IMR-90 (cell line): ENCODE measurements around the gene SMIM22. TPM values are rescaled to one million over a fixed set of nuclear protein-coding genes. Genes with fewer than 3 reads are reported as not detected.

Experiments
- ATAC-seq: fragments of 200-7000 bp; cut with Tn5 transposase; 2 replicates; pipeline ENCODE4 v1.9.1; 2020; ENCODE audit warnings: low read depth, mild to moderate bottlenecking, moderate library complexity
- BruUV-seq: library from RNA; stranded (reverse); fragments of 400-500 nt; replicated peaks from 2 replicates; lab custom pipeline; 2021; lab: Mats Ljungman, UMichigan
- CTCF ChIA-PET: fragments of 300-600 bp; formaldehyde crosslinking; extraction: SDS; loops from one replicate; lab custom pipeline; 2021; ENCODE audit warnings: antibody characterized with exemption; lab: Yijun Ruan, JAX
- POLR2A ChIA-PET: fragments of 300-600 bp; sonication (Branson Sonifier 250); formaldehyde crosslinking; loops from one replicate; lab custom pipeline; 2022; ENCODE audit warnings: antibody characterized with exemption; ENCODE audit not compliant: unreplicated experiment; lab: Charles Lee
- DNase-seq: peaks from one replicate; pipeline ENCODE4 v3.0.0; 2013
- H2AFZ ChIP-seq: replicated peaks from 2 replicates; pipeline ENCODE3; 2013; ENCODE audit warnings: low read length, mild to moderate bottlenecking; ENCODE audit not compliant: poor library complexity
- H2AK5ac ChIP-seq: 2 replicates; pipeline ENCODE4 v1.6.1; 2013; ENCODE audit warnings: low read depth, low read length, inconsistent platforms
- H2AK9ac ChIP-seq: replicated peaks from 2 replicates; pipeline ENCODE3; 2013; ENCODE audit warnings: mild to moderate bottlenecking, low read depth, low read length, moderate library complexity; ENCODE audit not compliant: poor library complexity
- H2BK120ac ChIP-seq: 2 replicates; pipeline ENCODE4 v1.6.1; 2013; ENCODE audit warnings: low read depth, low read length, inconsistent platforms
- H2BK15ac ChIP-seq: 3 replicates; pipeline ENCODE4 v1.6.1; 2013; ENCODE audit warnings: low read depth, low read length, inconsistent platforms
- H2BK20ac ChIP-seq: 2 replicates; pipeline ENCODE4 v1.6.1; 2013; ENCODE audit warnings: low read depth, mild to moderate bottlenecking, inconsistent platforms, low read length, moderate library complexity
- H2BK5ac ChIP-seq: 2 replicates; pipeline ENCODE4 v1.6.1; 2013; ENCODE audit warnings: mild to moderate bottlenecking, low read depth, low read length, inconsistent platforms; ENCODE audit not compliant: poor library complexity, severe bottlenecking
- H3K14ac ChIP-seq: replicated peaks from 2 replicates; pipeline ENCODE4 v1.6.1; 2013; ENCODE audit warnings: low read depth, low read length, inconsistent platforms
- H3K18ac ChIP-seq: 2 replicates; pipeline ENCODE4 v1.6.1; 2013; ENCODE audit warnings: low read depth, low read length, control low read depth
- H3K23ac ChIP-seq: 2 replicates; pipeline ENCODE4 v1.6.1; 2013; ENCODE audit warnings: low read depth, low read length, inconsistent platforms
- H3K27ac ChIP-seq: 2 replicates; pipeline ENCODE4 v1.5.1; 2013; ENCODE audit warnings: mild to moderate bottlenecking, control low read depth, low read length; ENCODE audit not compliant: insufficient read depth
- H3K27me3 ChIP-seq: 2 replicates; pipeline ENCODE4 v1.6.1; 2013; ENCODE audit warnings: low read length; ENCODE audit not compliant: control insufficient read depth, insufficient read depth
- H3K36me3 ChIP-seq: 2 replicates; pipeline ENCODE4 v1.6.1; 2013; ENCODE audit warnings: low read length, mixed read lengths; ENCODE audit not compliant: control insufficient read depth, insufficient read depth
- H3K4ac ChIP-seq: 2 replicates; pipeline ENCODE4 v1.6.1; 2013; ENCODE audit warnings: low read depth, low read length, inconsistent platforms
- H3K4me1 ChIP-seq: 2 replicates; pipeline ENCODE4 v1.6.1; 2013; ENCODE audit warnings: low read length, mixed read lengths; ENCODE audit not compliant: control insufficient read depth, insufficient read depth
- H3K4me2 ChIP-seq: 2 replicates; pipeline ENCODE4 v1.6.1; 2013; ENCODE audit warnings: low read depth, mild to moderate bottlenecking, control low read depth, low read length, moderate library complexity
- H3K4me3 ChIP-seq: 2 replicates; pipeline ENCODE4 v1.5.1; 2013; ENCODE audit warnings: low read depth, mild to moderate bottlenecking, control low read depth, low read length, moderate library complexity; ENCODE audit not compliant: insufficient read depth
- H3K56ac ChIP-seq: 2 replicates; pipeline ENCODE4 v1.6.1; 2013; ENCODE audit warnings: low read length, inconsistent platforms; ENCODE audit not compliant: insufficient read depth; ENCODE audit errors: extremely low read depth
- H3K79me1 ChIP-seq, 2 experiments: 2 replicates each; pipeline ENCODE4 v1.6.1; 2013; ENCODE audit warnings: low read length in 2 of 2, inconsistent platforms in 1 of 2, low read depth in 1 of 2
- H3K9ac ChIP-seq: 2 replicates; pipeline ENCODE4 v1.6.1; 2013; ENCODE audit warnings: low read depth, low read length, control low read depth
- H3K9me1 ChIP-seq: 2 replicates; pipeline ENCODE4 v1.6.1; 2013; ENCODE audit warnings: low read length, inconsistent platforms; ENCODE audit not compliant: insufficient read depth
- H3K9me3 ChIP-seq: 2 replicates; pipeline ENCODE4 v1.6.1; 2013; ENCODE audit warnings: low read length; ENCODE audit not compliant: control insufficient read depth, insufficient read depth
- H4K20me1 ChIP-seq: 2 replicates; pipeline ENCODE4 v1.6.1; 2013; ENCODE audit warnings: low read length, inconsistent platforms; ENCODE audit not compliant: insufficient read depth
- H4K5ac ChIP-seq: 2 replicates; pipeline ENCODE4 v1.6.1; 2013; ENCODE audit warnings: mild to moderate bottlenecking, low read depth, low read length, control low read depth
- H4K8ac ChIP-seq, 2 experiments: 2 replicates each; pipeline ENCODE4 v1.6.1; 2013; ENCODE audit warnings: low read depth in 2 of 2, low read length in 2 of 2, control low read depth in 1 of 2, inconsistent platforms in 1 of 2
- H4K91ac ChIP-seq: 2 replicates; pipeline ENCODE4 v1.6.1; 2013; ENCODE audit warnings: low read depth, low read length, inconsistent platforms; ENCODE audit not compliant: insufficient read depth
- CTCF ChIP-seq: conservative IDR thresholded peaks from 2 replicates; pipeline ENCODE4 v1.5.1; 2012; ENCODE audit warnings: mild to moderate bottlenecking, low read depth, low read length, improper control_type of control experiment
- MAZ ChIP-seq: IDR thresholded peaks from 2 replicates; pipeline ENCODE4 v1.6.1; 2012; ENCODE audit warnings: low read depth, mild to moderate bottlenecking, low read length, improper control_type of control experiment, moderate library complexity, borderline replicate concordance
- MXI1 ChIP-seq: IDR thresholded peaks from 2 replicates; pipeline ENCODE4 v1.6.1; 2012; ENCODE audit warnings: low read depth, mild to moderate bottlenecking, low read length, moderate library complexity, borderline replicate concordance
- RAD21 ChIP-seq: IDR thresholded peaks from 2 replicates; pipeline ENCODE4 v1.6.1; 2012; ENCODE audit warnings: low read length, improper control_type of control experiment
- RCOR1 ChIP-seq: IDR thresholded peaks from 2 replicates; pipeline ENCODE4 v1.6.1; 2012; ENCODE audit warnings: mild to moderate bottlenecking, low read length, improper control_type of control experiment; ENCODE audit not compliant: insufficient replicate concordance
- RFX5 ChIP-seq: IDR thresholded peaks from 2 replicates; pipeline ENCODE4 v1.8.0; 2012; ENCODE audit warnings: low read depth, mild to moderate bottlenecking, low read length, moderate library complexity
- WGBS, 2 experiments: methylation state at CpG; one replicate each; pipeline versions ENCODE4 v1.1.5 to v1.1.7; 2013; ENCODE audit warnings: missing lambda C conversion rate in 2 of 2; ENCODE audit not compliant: insufficient read length in 1 of 2; ENCODE audit errors: extremely low coverage in 2 of 2; 5-methylcytosine and 5-hydroxymethylcytosine counted together
- dilution Hi-C: fragments of 300-500 bp; cut with HindIII; formaldehyde crosslinking; loops from one replicate; pipeline ENCODE4 v1.14.3; 2018; ENCODE audit warnings: low sequenced_read_pairs; ENCODE audit not compliant: unreplicated experiment
- in situ Hi-C: fragments of 300-500 bp; cut with MboI; formaldehyde crosslinking; loops from 3 replicates; pipeline ENCODE4 v1.14.3; 2019; ENCODE audit warnings: low sequenced_read_pairs, inconsistent platforms, mixed read lengths
- intact Hi-C: fragments of 100-400 bp; cut with micrococcal nuclease; formaldehyde crosslinking; loops from 2 replicates; pipeline ENCODE4 v1.10.0; 2022
- polyA plus RNA-seq, 3 experiments: library from polyadenylated mRNA; depleted of rRNA; stranded (reverse); fragments of >200 nt; gene quantifications; 2 replicates each; pipeline ENCODE4 v1.2.3, GENCODE V29; 2012; ENCODE audit warnings: low replicate concordance in 1 of 3
- total RNA-seq: library from RNA; depleted of rRNA; stranded (reverse); fragments of >200 nt; gene quantifications from 2 replicates; pipeline ENCODE4 v1.2.3, GENCODE V29; 2012

The SMIM22 gene
- total and polyA plus RNA-seq, 2 of the 4 experiments (the other 2 are of a cell fraction), result not detected

GRCh38 chr16:4769306-4769638 lies 25.9 kb upstream of the SMIM22 start:
- H2BK20ac ChIP-seq, result no peak overlapping the region
- H3K4me1 ChIP-seq, result peaks cover 7% of the 10 kb centered on the region
- H3K18ac ChIP-seq, result no peak overlapping the region
- H3K4me2 ChIP-seq, result no peak overlapping the region
- intact Hi-C loops (loop anchor here (2.0 to 5.0 kb wide), 3 partner anchors 33 to 188 kb away; partner anchors contain the start of gene ROGDI), dilution Hi-C loops (no loop called here), in situ Hi-C loops (loop anchor here (10.0 kb wide), 1 partner anchor 186 kb away; the partner anchor contains the start of gene SEC14L5)
- no peak overlapping the region for H2BK120ac ChIP-seq
- ChIA-PET CTCF (no interaction called here), POLR2A (no interaction called here)
- TF ChIP-seq RFX5 (no peak), MAZ (no peak), RAD21 (no peak), RCOR1 (no peak), MXI1 (no peak), CTCF (no peak)
- peaks cover 14 to 25% of the 10 kb centered on the region in 2 experiments; a peak in 3 of 4 replicates for H3K79me1 ChIP-seq
- no peak for ATAC-seq
- no peak overlapping the region; the same call in 1 of the 2 replicates for H3K9ac ChIP-seq
- H3K9me3 ChIP-seq, result no peaks in the 10 kb centered on the region
- H3K27me3 ChIP-seq, result no peaks in the 10 kb centered on the region
- no peak overlapping the region for H2BK15ac ChIP-seq
- peak overlapping the region; percentile 75 for H2AK9ac ChIP-seq
- no peak overlapping the region for H2BK5ac ChIP-seq
- H4K8ac ChIP-seq, result peak overlapping the region; percentile 98
- H3K9me1 ChIP-seq, result peaks cover 6% of the 10 kb centered on the region
- peak overlapping the region; percentile 94 for H2AFZ ChIP-seq
- H3K4ac ChIP-seq, result peak overlapping the region; percentile 75
- no peak overlapping the region for H3K23ac ChIP-seq
- H3K27ac ChIP-seq, result no peak overlapping the region
- H4K5ac ChIP-seq, result peak overlapping the region; percentile 87
- no peaks in the 10 kb centered on the region for H4K20me1 ChIP-seq
- 0 out of 2 replicates have a peak overlapping the region, but pooled peaks have one; percentile 79 for H3K14ac ChIP-seq
- H3K4me3 ChIP-seq, result no peak overlapping the region
- peaks cover 7% of the 10 kb centered on the region; the same call in 1 of the 2 replicates for H3K36me3 ChIP-seq
- no TSS peak for BruUV-seq
- H4K91ac ChIP-seq, result no peak overlapping the region; the same call in 1 of the 2 replicates
- no peak overlapping the region for H3K56ac ChIP-seq
- 59% methylated on average over 5 of the region's 7 CpGs; no CpG with 5 or more reads in 1 of the 2 experiments for WGBS, 2 experiments
- DNase-seq, result no peak
- H2AK5ac ChIP-seq, result peak overlapping the region; percentile 44; the same call in 1 of the 2 replicates
